Dedifferentiated amniotic fluid mesenchymal stem cell (primary cell): ENCODE results near the gene KRT10.

Source experiments
- DNase-seq: peaks from one replicate; pipeline ENCODE4 v3.0.0-alpha.2; 2016; ENCODE audit errors: extremely low spot score

The KRT10 gene

GRCh38 chr17:40806131-40806530, 16.3 kb downstream of the KRT10 start:
- DNase-seq, result no peak

- DNase-seq, result peak; percentile 72
Observed at GRCh38 chr17:40803617-40804082, 18.8 kb downstream of the KRT10 start.

GRCh38 chr17:40801157-40801556, 21.3 kb downstream of the KRT10 start:
- DNase-seq, result no peak

GRCh38 chr17:40800381-40800780, 22.0 kb downstream of the KRT10 start:
- DNase-seq, result no peak

GRCh38 chr17:40799859-40800258, 22.6 kb downstream of the KRT10 start, which contains the start of gene KRT28:
KRT28 (minus strand) TSS chr17:40799959; CDS start chr17:40799893, 66 bp downstream.
- DNase-seq, result no peak

GRCh38 chr17:40796846-40797245, 25.6 kb downstream of the KRT10 start:
- DNase-seq, result no peak

- DNase-seq, result no peak
Observed at GRCh38 chr17:40795019-40795667, 27.3 kb downstream of the KRT10 start.

GRCh38 chr17:40794466-40794865, 27.9 kb downstream of the KRT10 start:
- no peak for DNase-seq

- DNase-seq, result no peak
Observed at GRCh38 chr17:40793832-40794231, 28.6 kb downstream of the KRT10 start.

- peak; percentile 68 for DNase-seq
Observed at GRCh38 chr17:40791787-40792436, 30.5 kb downstream of the KRT10 start.

- DNase-seq, result peak; percentile 21
Observed at GRCh38 chr17:40791111-40791510, 31.3 kb downstream of the KRT10 start.

GRCh38 chr17:40782450-40782849, 40.0 kb downstream of the KRT10 start, which contains the start of gene KRT27:
KRT27 (minus strand) TSS chr17:40782550; CDS start chr17:40782493, 57 bp downstream.
- no peak for DNase-seq

GRCh38 chr17:40779181-40779909, 43.1 kb downstream of the KRT10 start:
- DNase-seq, result no peak

- no peak for DNase-seq
Observed at GRCh38 chr17:40778461-40778860, 44.0 kb downstream of the KRT10 start.

- no peak for DNase-seq
Observed at GRCh38 chr17:40777971-40778370, 44.4 kb downstream of the KRT10 start.

GRCh38 chr17:40777459-40777858, 45.0 kb downstream of the KRT10 start:
- DNase-seq, result no peak

GRCh38 chr17:40775945-40776344, 46.5 kb downstream of the KRT10 start:
- no peak for DNase-seq

- DNase-seq, result no peak
Observed at GRCh38 chr17:40772101-40772500, 50.3 kb downstream of the KRT10 start, which contains the start of gene KRT26. KRT26 (minus strand) TSS chr17:40772201; CDS start chr17:40772113, 88 bp downstream.
